ENCODE measurements around the gene PHKB. TPM values are rescaled to one million over a fixed set of nuclear protein-coding genes. Genes with fewer than 3 reads are reported as not detected.

The PHKB gene
- polyA plus RNA-seq, 1 experiment: 78.7 TPM

DNA sequence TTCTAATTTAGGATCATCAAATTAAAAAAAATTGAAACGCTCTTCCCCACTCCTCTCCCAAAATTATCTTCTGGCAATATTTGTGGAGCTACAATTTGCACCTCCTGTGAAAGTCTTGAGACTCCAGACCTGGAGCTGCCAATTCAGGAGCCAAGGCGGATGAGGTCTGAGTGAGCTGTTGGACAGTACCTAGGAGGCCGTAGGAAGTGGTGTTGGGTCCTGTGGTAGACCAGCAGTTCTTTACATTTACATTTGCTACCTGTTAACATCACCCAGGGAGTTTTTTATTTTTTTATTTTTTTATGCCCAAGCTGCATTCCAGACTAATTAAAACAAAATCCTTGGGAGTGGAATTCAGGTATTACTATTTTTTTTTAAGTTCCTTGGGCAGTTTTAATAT, 271.0 kb downstream of the PHKB start:
- no peaks in the 10 kb centered on the region for H3K9me3 ChIP-seq (ENCODE audit: control insufficient read depth, insufficient read depth, low read length)
- ChIA-PET POLR2A (interaction anchor here (0.6 to 1.4 kb wide), 2 partner anchors 391 to 395 kb away, joined by 3 to 4 read pairs; no protein-coding TSS in a partner anchor), CTCF (interaction anchor here (0.6 to 2.1 kb wide), 3 partner anchors 17 to 591 kb away, joined by 3 to 5 read pairs (median 4); no protein-coding TSS in a partner anchor)
- H3K4me3 ChIP-seq (ENCODE audit: low read depth, low read length): no peak overlapping the region
- H3K27me3 ChIP-seq (ENCODE audit: control insufficient read depth, insufficient read depth, low read length): no peaks in the 10 kb centered on the region
- DNase-seq (ENCODE audit: low read depth, low spot score): no peak
- peak overlapping the region; percentile 48 for H3K27ac ChIP-seq (ENCODE audit: low read depth, low read length)
- TF ChIP-seq CTCF (IDR thresholded peaks at IDR 0.05; ENCODE audit: low read depth, low read length): no peak

GRCh38 chr16:47732523-47733111, 271.5 kb downstream of the PHKB start:
- DNase-seq (ENCODE audit: low read depth, low spot score): peak; percentile 94
- peak overlapping the region; percentile 66 for H3K27ac ChIP-seq (ENCODE audit: low read depth, low read length)
- TF ChIP-seq CTCF (IDR thresholded peaks at IDR 0.05; ENCODE audit: low read depth, low read length): no peak
- POLR2A ChIA-PET: interaction anchor here (0.6 to 1.4 kb wide), 2 partner anchors 390 to 394 kb away, joined by 3 to 4 read pairs; no protein-coding TSS in a partner anchor
- no peaks in the 10 kb centered on the region for H3K27me3 ChIP-seq (ENCODE audit: control insufficient read depth, insufficient read depth, low read length)
- no peak overlapping the region for H3K4me3 ChIP-seq (ENCODE audit: low read depth, low read length)
- CTCF ChIA-PET: interaction anchor here (0.6 to 2.1 kb wide), 4 partner anchors 17 to 898 kb away, joined by 3 to 5 read pairs (median 4); no protein-coding TSS in a partner anchor
- no peaks in the 10 kb centered on the region for H3K9me3 ChIP-seq (ENCODE audit: control insufficient read depth, insufficient read depth, low read length)

DNA sequence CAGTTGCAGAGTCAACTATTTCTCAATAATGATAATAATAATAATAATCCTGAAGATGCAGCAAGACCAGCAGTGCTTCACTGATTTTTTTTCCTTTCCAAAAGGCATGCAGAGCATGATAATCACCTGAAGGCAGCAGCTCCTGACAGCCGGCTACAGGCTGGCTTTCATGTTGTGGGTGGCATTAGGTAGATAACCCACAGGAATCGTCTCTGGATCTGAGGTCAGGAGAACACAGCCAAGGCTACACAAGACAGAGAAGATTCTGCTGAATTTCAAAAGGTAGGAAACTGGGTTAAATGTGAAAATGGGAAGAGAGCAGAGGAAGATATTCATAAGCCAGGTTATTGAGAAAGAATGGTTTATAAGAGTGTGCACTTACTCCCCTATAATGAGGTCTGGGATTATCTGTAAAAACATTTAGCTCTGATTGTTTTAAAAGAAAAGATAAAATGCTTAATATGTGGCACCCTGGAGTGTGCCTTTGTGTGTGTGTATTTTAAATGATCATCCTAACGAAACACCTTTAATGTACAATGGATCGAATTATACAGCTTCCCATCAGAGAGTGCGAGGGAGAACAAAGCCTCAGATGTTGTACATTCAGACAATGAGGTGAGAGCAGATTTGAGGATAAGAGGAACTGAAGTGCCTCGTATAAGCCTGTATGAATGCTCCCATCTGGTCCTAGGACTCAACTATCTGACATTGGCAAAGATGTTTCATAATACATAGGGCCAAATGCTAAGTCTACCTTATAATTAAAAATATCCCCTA, 273.1 kb downstream of the PHKB start:
- DNase-seq (ENCODE audit: low read depth, low spot score): no peak
- POLR2A ChIA-PET: no interaction called here
- Histone ChIP-seq H3K9me3 (ENCODE audit: control insufficient read depth, insufficient read depth, low read length) (no peaks in the 10 kb centered on the region), H3K27ac (ENCODE audit: low read depth, low read length) (no peak overlapping the region), H3K27me3 (ENCODE audit: control insufficient read depth, insufficient read depth, low read length) (no peaks in the 10 kb centered on the region), H3K4me3 (ENCODE audit: low read depth, low read length) (no peak overlapping the region)
- no peak for TF ChIP-seq CTCF (IDR thresholded peaks at IDR 0.05; ENCODE audit: low read depth, low read length)
- CTCF ChIA-PET: interaction anchor here (0.6 kb wide), 1 partner anchor 430 kb away, joined by 3 read pairs; no protein-coding TSS in a partner anchor

GRCh38 chr16:47734987-47735594, 274.0 kb downstream of the PHKB start:
- ChIA-PET POLR2A (no interaction called here), CTCF (no interaction called here)
- no peak overlapping the region for H3K27ac ChIP-seq (ENCODE audit: low read depth, low read length)
- H3K27me3 ChIP-seq (ENCODE audit: control insufficient read depth, insufficient read depth, low read length): no peaks in the 10 kb centered on the region
- H3K9me3 ChIP-seq (ENCODE audit: control insufficient read depth, insufficient read depth, low read length): peaks cover 3% of the 10 kb centered on the region; the same call in 1 of the 2 replicates
- TF ChIP-seq CTCF (IDR thresholded peaks at IDR 0.05; ENCODE audit: low read depth, low read length): no peak
- DNase-seq (ENCODE audit: low read depth, low spot score): no peak
- H3K4me3 ChIP-seq (ENCODE audit: low read depth, low read length): no peak overlapping the region
